ENCODE results near the gene SLC8A1. TPM values are rescaled to one million over a fixed set of nuclear protein-coding genes. Genes with fewer than 3 reads are reported as not detected.

The SLC8A1 gene
- total and polyA plus RNA-seq, 11 donors, result 61.9 to 1,521 (median 827) TPM

GRCh38 chr2:40240070-40240469 lies 211.8 kb downstream of the SLC8A1 start:
- ATAC-seq (peak; percentile 83 to 93 (median 92)), DNase-seq (peak; percentile 88 to 92 (median 89))
- H3K4me3 ChIP-seq, result no peak overlapping the region
- peaks cover 0 to 4% (median 0%) of the 10 kb centered on the region in 12 donors for H3K9me3 ChIP-seq
- TF ChIP-seq, protein P1, sequence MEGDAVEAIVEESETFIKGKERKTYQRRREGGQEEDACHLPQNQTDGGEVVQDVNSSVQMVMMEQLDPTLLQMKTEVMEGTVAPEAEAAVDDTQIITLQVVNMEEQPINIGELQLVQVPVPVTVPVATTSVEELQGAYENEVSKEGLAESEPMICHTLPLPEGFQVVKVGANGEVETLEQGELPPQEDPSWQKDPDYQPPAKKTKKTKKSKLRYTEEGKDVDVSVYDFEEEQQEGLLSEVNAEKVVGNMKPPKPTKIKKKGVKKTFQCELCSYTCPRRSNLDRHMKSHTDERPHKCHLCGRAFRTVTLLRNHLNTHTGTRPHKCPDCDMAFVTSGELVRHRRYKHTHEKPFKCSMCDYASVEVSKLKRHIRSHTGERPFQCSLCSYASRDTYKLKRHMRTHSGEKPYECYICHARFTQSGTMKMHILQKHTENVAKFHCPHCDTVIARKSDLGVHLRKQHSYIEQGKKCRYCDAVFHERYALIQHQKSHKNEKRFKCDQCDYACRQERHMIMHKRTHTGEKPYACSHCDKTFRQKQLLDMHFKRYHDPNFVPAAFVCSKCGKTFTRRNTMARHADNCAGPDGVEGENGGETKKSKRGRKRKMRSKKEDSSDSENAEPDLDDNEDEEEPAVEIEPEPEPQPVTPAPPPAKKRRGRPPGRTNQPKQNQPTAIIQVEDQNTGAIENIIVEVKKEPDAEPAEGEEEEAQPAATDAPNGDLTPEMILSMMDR (IDR thresholded peaks at IDR 0.05), result no peak
- TF ChIP-seq POLR2A (IDR thresholded peaks at IDR 0.05), result no peak
- H3K27me3 ChIP-seq, result no peaks in the 10 kb centered on the region
- 2 to 19% (median 9%) methylated on average over 5 of the region's 5 CpGs for WGBS, 4 donors
- peaks cover 0 to 52% (median 38%) of the 10 kb centered on the region in 12 donors for H3K4me1 ChIP-seq
- H3K27ac ChIP-seq, result peak overlapping the region in 11 of 12 donors; percentile 5 to 74 (median 55)
- H3K36me3 ChIP-seq, result no peaks in the 10 kb centered on the region
- intact Hi-C loops (cut with DNase I), result loop anchor here in 5 of 10 donors (5.0 to 10.0 kb wide), 7 partner anchors 115 to 325 kb away; partner anchors contain the start of gene SLC8A1 (in 1 of the 5)

- Histone ChIP-seq H3K27me3 (no peaks in the 10 kb centered on the region), H3K36me3 (no peaks in the 10 kb centered on the region), H3K27ac (no peak overlapping the region), H3K4me3 (no peak overlapping the region), H3K4me1 (peaks cover 0 to 43% (median 18%) of the 10 kb centered on the region in 12 donors), H3K9me3 (no peaks in the 10 kb centered on the region)
- 43 to 52% (median 50%) methylated on average over 3 of the region's 3 CpGs for WGBS, 4 donors
- intact Hi-C loops (cut with DNase I), result no loop called here
- no peak for DNase-seq
- peak in 3 of 4 donors; percentile 34 to 48 (median 41) for ATAC-seq
- TF ChIP-seq, protein P1 (IDR thresholded peaks at IDR 0.05), result peak in 2 of 12 donors; percentile 15 to 21
- TF ChIP-seq POLR2A (IDR thresholded peaks at IDR 0.05), result no peak
Measured at GRCh38 chr2:40230707-40231432, 221.0 kb downstream of the SLC8A1 start.

- WGBS, 4 donors, result 91 to 94% (median 93%) methylated on average over 1 of the region's 1 CpG
- TF ChIP-seq POLR2A (IDR thresholded peaks at IDR 0.05), result no peak
- TF ChIP-seq, protein P1 (IDR thresholded peaks at IDR 0.05), result no peak
- DNase-seq (no peak), ATAC-seq (no peak)
- no peak overlapping the region for H3K4me3 ChIP-seq
- no peak overlapping the region for H3K27ac ChIP-seq
- intact Hi-C loops (cut with DNase I), result no loop called here
- no peaks in the 10 kb centered on the region for H3K36me3 ChIP-seq
- peaks cover 0 to 50% (median 21%) of the 10 kb centered on the region in 12 donors for H3K4me1 ChIP-seq
- no peaks in the 10 kb centered on the region for H3K9me3 ChIP-seq
- no peaks in the 10 kb centered on the region for H3K27me3 ChIP-seq
Measured at GRCh38 chr2:40230186-40230585, 221.7 kb downstream of the SLC8A1 start.

DNA sequence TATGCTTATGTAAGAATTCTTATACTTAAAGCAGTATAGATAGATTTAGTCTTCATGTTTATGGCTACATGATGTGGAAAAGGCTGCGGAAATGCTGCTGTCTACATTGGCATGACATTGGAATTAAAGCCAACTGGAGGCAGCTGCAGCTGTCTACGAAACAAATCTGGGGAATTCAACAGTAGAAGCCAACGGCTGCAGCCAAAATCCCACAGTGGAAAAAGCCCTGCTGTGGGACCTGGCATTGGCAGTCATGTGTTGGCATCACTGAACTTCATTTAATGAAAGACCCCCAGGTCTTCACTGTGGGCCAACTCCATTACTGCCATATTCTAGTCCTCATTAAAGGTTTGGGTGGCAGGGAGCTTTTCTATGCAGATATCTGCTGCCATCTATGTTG lies 223.6 kb downstream of the SLC8A1 start:
- Histone ChIP-seq H3K4me1 (peaks cover 0 to 55% (median 21%) of the 10 kb centered on the region in 12 donors), H3K36me3 (no peaks in the 10 kb centered on the region), H3K27me3 (no peaks in the 10 kb centered on the region), H3K9me3 (peaks cover 0 to 2% (median 0%) of the 10 kb centered on the region in 12 donors), H3K4me3 (no peak overlapping the region), H3K27ac (peak overlapping the region in 1 of 12 donors; percentile 3)
- DNase-seq (no peak), ATAC-seq (peak in 3 of 4 donors; percentile 12 to 38 (median 38))
- intact Hi-C loops (cut with DNase I), result no loop called here
- 52 to 77% (median 63%) methylated on average over 3 of the region's 3 CpGs for WGBS, 4 donors
- no peak for TF ChIP-seq POLR2A (IDR thresholded peaks at IDR 0.05)
- TF ChIP-seq, protein P1 (IDR thresholded peaks at IDR 0.05), result no peak
